ENCODE results near the gene DHX40. TPM values are rescaled to one million over a fixed set of nuclear protein-coding genes. Genes with fewer than 3 reads are reported as not detected.

Gene DHX40
- total and polyA plus RNA-seq, 2 of the 13 experiments (the other 11 are each of a cell fraction or from before 2014, with no cell fraction given): 22.2 to 37.0 TPM

DNA sequence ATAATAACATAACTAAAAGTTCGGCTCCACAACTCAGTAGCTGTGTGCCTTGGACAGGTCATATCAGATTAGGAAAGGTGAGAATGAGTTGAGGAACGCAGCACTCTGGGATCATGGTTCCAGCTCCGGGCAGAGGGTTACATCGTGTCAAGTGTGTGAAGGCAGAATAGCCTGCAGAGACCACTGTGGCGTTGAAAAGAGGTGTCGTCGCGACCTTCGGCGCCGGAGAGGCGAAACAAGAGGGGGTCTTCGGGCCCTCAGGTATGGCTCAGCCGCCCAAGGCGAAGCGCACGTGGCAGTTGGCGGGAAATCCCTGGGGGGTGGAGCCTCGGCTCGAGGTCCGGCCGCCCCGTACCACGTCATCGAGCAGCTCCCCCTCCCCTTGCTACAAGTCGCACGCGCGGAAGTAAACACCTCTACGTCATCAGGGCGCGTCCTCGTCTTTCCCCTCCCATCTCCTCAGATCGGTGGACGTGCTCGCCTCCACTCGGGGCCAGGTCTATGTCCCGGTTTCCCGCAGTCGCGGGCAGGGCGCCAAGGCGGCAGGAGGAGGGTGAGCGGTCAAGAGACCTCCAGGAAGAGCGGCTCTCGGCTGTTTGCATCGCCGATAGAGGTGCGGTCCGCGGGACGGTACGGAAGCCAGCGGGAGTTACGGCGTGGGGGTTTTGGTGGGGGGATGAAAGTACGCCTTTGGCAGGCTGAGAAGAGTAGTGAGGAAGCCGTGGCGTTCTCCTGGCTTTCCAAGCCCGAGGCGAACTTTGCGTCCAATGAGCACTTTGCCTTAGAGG lies at the start of gene DHX40 (continued):
- TF ChIP-seq SAFB2 (CRISPR knock-in tag; IDR thresholded peaks at IDR 0.05; ENCODE audit: borderline replicate concordance, low read depth): peak; percentile 87; the same call in 1 of the 2 replicates
- peak; percentile 18; the same call in 1 of the 2 replicates for TF ChIP-seq MIER3 (CRISPR knock-in tag; IDR thresholded peaks at IDR 0.05; ENCODE audit: borderline replicate concordance)
- peak; percentile 97 for TF ChIP-seq ZNF589 (CRISPR knock-in tag; conservative IDR thresholded peaks at IDR 0.05)
- TF ChIP-seq RFXANK (CRISPR knock-in tag; IDR thresholded peaks at IDR 0.05): no peak
- TF ChIP-seq, protein P1, sequence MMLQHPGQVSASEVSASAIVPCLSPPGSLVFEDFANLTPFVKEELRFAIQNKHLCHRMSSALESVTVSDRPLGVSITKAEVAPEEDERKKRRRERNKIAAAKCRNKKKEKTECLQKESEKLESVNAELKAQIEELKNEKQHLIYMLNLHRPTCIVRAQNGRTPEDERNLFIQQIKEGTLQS (CRISPR knock-in tag; IDR thresholded peaks at IDR 0.05): peak; percentile 53
- TF ChIP-seq, protein P2, sequence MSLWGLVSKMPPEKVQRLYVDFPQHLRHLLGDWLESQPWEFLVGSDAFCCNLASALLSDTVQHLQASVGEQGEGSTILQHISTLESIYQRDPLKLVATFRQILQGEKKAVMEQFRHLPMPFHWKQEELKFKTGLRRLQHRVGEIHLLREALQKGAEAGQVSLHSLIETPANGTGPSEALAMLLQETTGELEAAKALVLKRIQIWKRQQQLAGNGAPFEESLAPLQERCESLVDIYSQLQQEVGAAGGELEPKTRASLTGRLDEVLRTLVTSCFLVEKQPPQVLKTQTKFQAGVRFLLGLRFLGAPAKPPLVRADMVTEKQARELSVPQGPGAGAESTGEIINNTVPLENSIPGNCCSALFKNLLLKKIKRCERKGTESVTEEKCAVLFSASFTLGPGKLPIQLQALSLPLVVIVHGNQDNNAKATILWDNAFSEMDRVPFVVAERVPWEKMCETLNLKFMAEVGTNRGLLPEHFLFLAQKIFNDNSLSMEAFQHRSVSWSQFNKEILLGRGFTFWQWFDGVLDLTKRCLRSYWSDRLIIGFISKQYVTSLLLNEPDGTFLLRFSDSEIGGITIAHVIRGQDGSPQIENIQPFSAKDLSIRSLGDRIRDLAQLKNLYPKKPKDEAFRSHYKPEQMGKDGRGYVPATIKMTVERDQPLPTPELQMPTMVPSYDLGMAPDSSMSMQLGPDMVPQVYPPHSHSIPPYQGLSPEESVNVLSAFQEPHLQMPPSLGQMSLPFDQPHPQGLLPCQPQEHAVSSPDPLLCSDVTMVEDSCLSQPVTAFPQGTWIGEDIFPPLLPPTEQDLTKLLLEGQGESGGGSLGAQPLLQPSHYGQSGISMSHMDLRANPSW (CRISPR knock-in tag; IDR thresholded peaks at IDR 0.05; ENCODE audit: borderline replicate concordance): no peak; the same call in 1 of the 2 replicates
- no peak for TF ChIP-seq RELA (CRISPR knock-in tag; IDR thresholded peaks at IDR 0.05)
- TF ChIP-seq, protein P3, sequence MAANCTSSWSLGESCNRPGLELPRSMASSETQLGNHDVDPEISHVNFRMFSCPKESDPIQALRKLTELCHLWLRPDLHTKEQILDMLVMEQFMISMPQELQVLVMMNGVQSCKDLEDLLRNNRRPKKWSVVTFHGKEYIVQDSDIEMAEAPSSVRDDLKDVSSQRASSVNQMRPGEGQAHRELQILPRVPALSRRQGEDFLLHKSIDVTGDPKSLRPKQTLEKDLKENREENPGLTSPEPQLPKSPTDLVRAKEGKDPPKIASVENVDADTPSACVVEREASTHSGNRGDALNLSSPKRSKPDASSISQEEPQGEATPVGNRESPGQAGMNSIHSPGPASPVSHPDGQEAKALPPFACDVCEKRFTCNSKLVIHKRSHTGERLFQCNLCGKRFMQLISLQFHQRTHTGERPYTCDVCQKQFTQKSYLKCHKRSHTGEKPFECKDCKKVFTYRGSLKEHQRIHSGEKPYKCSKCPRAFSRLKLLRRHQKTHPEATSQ (CRISPR knock-in tag; IDR thresholded peaks at IDR 0.05; ENCODE audit: borderline replicate concordance): peak; percentile 69; the same call in 1 of the 2 replicates
- no peak for TF ChIP-seq TCF7 (IDR thresholded peaks at IDR 0.05; ENCODE audit: low read depth)
- peak; percentile 95 for TF ChIP-seq HDAC1 (CRISPR knock-in tag; IDR thresholded peaks at IDR 0.05)
- no peak for TF ChIP-seq SOX6 (IDR thresholded peaks at IDR 0.05)
- peak; percentile 39; the same call in 1 of the 2 replicates for TF ChIP-seq SOX6 (CRISPR knock-in tag; IDR thresholded peaks at IDR 0.05)
- TF ChIP-seq ZNF143 (CRISPR knock-in tag; IDR thresholded peaks at IDR 0.05): peak; percentile 61
- peak; percentile 72; the same call in 1 of the 2 replicates for TF ChIP-seq MIER2 (CRISPR knock-in tag; IDR thresholded peaks at IDR 0.05)
- TF ChIP-seq, protein P4, sequence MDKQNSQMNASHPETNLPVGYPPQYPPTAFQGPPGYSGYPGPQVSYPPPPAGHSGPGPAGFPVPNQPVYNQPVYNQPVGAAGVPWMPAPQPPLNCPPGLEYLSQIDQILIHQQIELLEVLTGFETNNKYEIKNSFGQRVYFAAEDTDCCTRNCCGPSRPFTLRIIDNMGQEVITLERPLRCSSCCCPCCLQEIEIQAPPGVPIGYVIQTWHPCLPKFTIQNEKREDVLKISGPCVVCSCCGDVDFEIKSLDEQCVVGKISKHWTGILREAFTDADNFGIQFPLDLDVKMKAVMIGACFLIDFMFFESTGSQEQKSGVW (CRISPR knock-in tag; IDR thresholded peaks at IDR 0.05; ENCODE audit: borderline replicate concordance): 0 out of 2 replicates have a peak, but pooled peaks have one; percentile 69
- TF ChIP-seq HNRNPL (IDR thresholded peaks at IDR 0.05; ENCODE audit: low read depth, low read length): no peak
- peak; percentile 94; the same call in 1 of the 2 replicates for TF ChIP-seq DNMT3B (CRISPR knock-in tag; conservative IDR thresholded peaks at IDR 0.05)
- peak; percentile 93 for TF ChIP-seq TBX2 (CRISPR knock-in tag; IDR thresholded peaks at IDR 0.05; ENCODE audit: borderline replicate concordance)
- TF ChIP-seq RNF2 (conservative IDR thresholded peaks at IDR 0.05; ENCODE audit: low read depth): peak; percentile 99
- TF ChIP-seq SRSF9 (IDR thresholded peaks at IDR 0.05; ENCODE audit: borderline replicate concordance, insufficient read depth, low read depth, low read length, poor library complexity, severe bottlenecking): no peak
- TF ChIP-seq ZSCAN12 (CRISPR knock-in tag; IDR thresholded peaks at IDR 0.05): no peak
- TF ChIP-seq, protein P5, sequence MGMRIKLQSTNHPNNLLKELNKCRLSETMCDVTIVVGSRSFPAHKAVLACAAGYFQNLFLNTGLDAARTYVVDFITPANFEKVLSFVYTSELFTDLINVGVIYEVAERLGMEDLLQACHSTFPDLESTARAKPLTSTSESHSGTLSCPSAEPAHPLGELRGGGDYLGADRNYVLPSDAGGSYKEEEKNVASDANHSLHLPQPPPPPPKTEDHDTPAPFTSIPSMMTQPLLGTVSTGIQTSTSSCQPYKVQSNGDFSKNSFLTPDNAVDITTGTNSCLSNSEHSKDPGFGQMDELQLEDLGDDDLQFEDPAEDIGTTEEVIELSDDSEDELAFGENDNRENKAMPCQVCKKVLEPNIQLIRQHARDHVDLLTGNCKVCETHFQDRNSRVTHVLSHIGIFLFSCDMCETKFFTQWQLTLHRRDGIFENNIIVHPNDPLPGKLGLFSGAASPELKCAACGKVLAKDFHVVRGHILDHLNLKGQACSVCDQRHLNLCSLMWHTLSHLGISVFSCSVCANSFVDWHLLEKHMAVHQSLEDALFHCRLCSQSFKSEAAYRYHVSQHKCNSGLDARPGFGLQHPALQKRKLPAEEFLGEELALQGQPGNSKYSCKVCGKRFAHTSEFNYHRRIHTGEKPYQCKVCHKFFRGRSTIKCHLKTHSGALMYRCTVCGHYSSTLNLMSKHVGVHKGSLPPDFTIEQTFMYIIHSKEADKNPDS (CRISPR knock-in tag; IDR thresholded peaks at IDR 0.05): peak; percentile 41; the same call in 1 of the 2 replicates
- peak; percentile 92; the same call in 1 of the 2 replicates for TF ChIP-seq IRX3 (CRISPR knock-in tag; IDR thresholded peaks at IDR 0.05; ENCODE audit: borderline replicate concordance, low read depth)

All from HepG2 (cell line).